HG03103 (cell line): Measurements from ENCODE around the gene TIMP4.

Experiments used
- ATAC-seq: cut with Tn5 transposase; IDR thresholded peaks from one replicate; pipeline ENCODE4 v1.9.1; 2021; ENCODE audit warnings: low read depth; ENCODE audit not compliant: unreplicated experiment

The TIMP4 gene

GRCh38 chr3:12115104-12115503 lies 43.6 kb downstream of the TIMP4 start:
- ATAC-seq, result no peak

GRCh38 chr3:12114251-12114650 lies 44.5 kb downstream of the TIMP4 start:
- no peak for ATAC-seq

- no peak for ATAC-seq
These were observed 51.5 kb downstream of the TIMP4 start for GRCh38 chr3:12107071-12107713.
